ENCODE data around the gene OR5K1.

The OR5K1 gene

DNA sequence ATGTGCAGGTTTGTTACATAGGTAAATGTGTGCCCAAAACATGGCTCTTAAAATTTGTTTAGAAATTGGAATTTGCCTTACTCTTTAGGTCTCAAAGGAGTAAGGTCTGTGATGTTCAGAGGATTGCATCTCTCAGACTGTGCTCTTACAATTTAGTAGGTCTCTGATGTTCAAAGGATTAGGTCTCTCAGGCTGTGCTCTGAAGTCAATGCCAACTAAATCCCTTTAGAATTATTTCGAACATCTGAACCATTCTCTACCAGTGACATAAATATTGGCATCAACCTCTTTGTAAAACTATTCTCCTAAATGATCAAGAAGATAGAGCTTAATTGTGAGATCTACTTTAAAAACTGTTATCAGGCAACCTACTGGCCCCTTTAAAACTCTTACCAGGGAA, at the start of gene OR5K1:
OR5K1 (plus strand) TSS at position 301 of the 400 bp plus-strand sequence. CDS start 6,376 bp downstream, outside the sequence.
- DNase-seq = no peak

DNA sequence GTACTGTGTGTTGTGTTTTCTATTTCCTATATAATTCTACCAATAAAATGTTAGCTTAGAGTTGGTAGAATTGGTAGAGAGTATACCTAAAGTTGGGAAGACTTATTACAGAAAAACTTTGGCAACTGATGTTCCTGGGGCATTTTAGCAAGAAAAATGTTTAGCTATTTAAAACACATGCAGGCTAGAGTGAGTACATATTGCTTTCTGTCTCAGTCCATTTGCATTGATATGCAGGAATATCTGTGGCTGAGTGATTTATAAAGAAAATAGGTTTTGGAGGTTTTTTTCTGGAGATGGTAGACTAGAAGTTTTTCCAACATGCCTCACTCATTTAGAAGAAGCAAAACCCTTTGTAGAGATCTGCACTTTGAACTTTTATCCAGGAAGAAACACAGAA, 30.4 kb upstream of the OR5K1 start:
- DNase-seq = no peak

GRCh38 chr3:98433764-98434163, 29.2 kb upstream of the OR5K1 start:
- DNase-seq = no peak

DNA sequence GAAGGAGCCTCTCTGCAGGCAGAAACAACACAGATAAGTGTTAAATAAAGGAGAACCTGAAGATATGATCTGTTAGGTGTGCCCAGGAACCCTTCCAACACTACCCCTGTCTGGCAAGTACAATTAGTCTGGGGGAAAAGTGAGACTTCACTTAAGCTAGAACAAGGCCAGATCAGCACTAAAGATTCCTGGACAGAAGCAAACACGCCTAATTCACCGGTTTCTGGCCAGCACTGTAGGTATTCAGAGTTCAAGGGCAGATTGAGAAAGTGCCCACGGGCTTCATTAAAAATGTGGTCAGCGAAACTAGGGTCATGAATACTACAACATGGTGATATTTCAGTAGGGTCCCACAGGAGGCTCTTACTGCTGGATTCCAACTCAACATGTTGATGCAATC, 28.6 kb upstream of the OR5K1 start:
- no peak for DNase-seq

- DNase-seq = no peak
Observed at GRCh38 chr3:98440283-98440682, 22.7 kb upstream of the OR5K1 start.

- no peak for DNase-seq
Observed at GRCh38 chr3:98445949-98446406, 17.0 kb upstream of the OR5K1 start.

DNA sequence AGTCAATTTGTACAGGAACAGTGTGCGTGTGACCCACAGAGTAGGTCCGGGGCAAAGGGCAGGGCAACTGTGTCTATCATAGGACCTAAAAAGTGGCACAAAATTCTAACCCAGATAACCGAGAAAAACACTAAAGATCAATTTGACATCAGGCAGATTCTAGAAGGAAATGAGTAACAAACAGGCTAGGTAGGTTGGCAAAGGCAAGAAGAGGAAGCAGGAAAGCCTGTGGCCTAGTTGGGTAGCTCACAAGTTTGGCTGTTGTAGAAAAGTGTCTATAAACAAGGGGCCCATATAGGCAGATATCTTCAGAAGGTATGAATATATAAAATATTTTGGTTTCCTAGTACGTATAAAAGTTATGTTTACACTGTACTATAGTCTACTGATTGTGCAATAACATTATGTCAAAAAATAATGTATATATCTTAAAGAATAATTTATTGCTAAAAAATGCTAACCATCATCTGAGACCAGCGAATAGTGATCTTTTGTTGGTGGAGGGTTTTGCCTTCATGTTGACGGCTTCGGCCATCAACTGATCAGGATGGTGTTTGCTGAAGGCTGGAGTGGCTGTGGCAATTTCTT, 13.3 kb upstream of the OR5K1 start:
- DNase-seq = no peak

- no peak for DNase-seq
Observed at GRCh38 chr3:98450372-98450771, 12.6 kb upstream of the OR5K1 start.

DNA sequence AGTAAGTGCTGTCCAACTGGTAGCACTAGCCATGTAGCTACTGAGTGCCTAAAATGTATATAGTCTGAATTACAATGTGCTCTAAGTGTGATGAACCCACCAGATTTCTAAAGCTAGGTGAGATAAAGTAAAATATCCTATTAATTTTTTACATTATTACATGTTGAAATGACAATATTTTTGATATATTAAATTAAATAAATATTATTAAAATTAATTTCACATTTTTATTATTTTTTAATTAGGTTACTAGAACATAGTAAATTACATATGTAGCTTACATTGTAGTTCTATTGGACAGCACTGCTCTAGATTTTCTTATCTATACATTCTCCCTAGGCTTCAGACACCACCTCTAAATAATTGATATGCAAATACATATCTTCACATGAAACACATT, 9.2 kb upstream of the OR5K1 start:
- DNase-seq = no peak

DNA sequence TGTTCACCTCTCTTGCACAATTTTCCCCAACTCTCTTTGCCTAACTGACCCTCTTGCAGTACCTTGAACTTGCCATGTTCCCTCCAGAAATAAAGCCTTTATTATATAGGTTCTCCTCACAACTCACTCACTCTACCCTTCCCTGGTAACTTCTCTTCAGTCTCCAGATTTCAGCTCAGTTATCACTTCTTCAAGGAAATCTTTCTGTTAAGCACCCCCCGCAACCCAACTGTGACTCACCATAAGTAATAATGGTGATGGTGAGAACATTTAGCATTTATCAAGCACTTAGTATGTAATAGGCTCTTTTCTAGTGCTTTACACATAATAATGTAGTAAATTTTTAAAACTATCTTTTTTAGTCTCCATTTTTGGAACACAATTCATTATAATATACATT, 8.1 kb upstream of the OR5K1 start:
- DNase-seq = no peak

DNA sequence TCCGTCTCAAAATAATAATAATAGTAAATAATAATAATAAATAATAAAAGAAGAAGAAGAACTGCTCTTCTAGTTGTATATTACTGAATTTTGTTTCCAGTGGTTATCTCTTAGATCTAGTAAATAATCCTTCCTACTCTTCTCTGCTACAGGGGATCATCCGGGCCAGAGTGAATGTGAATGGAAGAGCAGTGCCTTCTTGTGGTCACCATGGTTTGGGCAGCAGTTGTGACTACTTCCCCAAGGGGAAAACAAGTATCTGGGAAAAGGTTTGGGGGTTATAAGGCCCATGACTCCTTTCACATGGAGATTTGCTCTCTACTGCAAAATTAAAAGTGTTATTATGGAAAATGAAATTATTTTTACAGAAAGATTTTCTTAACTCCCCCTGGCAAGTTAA, 5.5 kb upstream of the OR5K1 start:
- DNase-seq = no peak

DNA sequence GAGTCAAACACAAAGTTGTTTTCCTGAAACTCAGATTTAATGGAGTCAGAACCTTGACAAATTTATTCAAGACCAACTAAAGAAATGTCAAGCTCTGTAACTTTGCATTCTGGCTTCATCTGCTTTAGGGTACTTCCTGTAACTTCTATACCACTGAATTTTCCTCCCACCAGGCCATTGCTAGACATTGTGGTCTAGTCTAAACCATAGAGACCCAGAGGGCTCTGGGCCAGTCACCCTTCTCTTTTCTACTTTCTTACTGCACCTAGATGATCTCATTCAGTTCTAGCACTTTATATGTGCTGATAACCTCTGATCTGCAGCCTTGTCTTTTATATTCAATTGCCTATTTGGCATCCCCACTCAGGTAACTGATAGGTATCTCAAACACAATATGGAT, 2.8 kb upstream of the OR5K1 start:
- DNase-seq = no peak

DNA sequence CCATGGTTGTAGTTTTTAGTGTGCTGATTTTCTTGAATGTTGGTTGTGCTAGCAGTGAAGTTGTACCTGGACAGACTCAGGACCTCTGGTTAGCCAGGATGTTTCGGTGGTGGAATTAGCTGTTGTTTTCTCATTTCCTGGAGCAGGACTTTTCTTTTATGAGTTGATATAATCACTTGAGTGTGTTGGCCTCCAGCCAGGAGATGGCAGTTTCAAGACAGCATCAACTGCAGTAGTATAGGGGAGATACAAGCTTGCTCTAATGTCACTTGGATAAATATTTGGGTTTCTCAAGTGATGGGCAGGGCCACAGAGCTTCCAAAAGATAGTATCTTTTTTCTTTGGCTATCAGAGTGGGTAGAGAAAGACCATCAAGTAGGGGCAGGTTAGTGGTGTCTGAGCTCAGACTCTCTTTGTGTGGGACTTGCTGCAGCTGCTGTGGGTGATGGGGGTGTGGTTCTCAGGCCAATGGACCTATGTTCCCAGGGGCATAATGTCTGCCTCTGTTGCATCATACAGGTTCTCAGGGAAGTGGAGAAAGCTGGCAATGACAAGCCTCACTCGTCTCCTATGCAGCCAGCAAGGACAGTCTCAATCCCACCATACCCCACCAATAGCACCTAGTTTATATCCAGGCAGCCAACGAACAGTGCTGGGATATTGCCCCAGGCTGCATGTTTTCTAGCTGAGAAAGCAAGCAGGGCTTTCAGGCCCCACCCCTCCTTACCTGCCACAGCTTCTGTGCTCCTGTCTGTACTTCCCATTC, 19.9 kb downstream of the OR5K1 start:
- peak; percentile 13 to 53 for DNase-seq

DNA sequence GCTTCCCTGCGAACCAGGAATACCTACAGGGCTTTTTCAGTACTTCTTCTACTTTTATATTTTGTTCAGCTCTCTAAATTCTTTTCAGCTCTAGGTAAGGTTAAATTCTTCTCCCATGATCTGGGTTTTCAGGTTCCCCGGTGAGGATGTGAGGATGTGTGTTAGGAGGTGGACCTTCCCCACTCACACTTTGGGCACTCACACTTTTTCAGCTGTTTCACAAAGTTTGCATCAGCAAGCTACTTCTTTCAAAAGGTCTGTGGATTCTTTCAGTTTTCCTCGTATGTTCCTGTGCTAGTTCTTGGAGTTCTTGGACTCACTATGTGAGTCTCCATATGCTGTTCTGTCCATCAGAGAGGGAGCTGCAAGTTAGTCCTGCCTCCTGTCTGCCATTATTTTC, 20.6 kb downstream of the OR5K1 start:
- no peak for DNase-seq

DNA sequence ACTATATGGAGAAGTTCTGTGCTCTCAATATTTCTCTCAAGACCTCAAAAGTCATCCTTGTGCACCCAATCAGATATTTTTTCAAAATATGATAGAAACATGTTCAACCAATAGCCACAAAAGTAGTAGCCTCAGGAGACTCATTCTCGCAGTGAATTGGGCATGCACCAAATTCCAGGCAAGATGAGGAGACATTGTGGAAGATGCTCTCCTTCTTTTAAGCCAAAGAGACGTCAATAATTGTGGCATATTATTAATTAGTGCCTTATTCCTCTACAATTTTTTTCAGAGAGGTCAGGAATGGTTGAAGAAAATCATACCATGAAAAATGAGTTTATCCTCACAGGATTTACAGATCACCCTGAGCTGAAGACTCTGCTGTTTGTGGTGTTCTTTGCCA, 34.4 kb downstream of the OR5K1 start, which contains the start of gene OR5K2:
OR5K2 (plus strand) TSS at position 301 of the 400 bp plus-strand sequence; CDS start at position 301, 0 bp downstream.
- no peak for DNase-seq

GRCh38 chr3:98500019-98500418, 37.0 kb downstream of the OR5K1 start:
- peak; percentile 89 to 96 for DNase-seq

DNA sequence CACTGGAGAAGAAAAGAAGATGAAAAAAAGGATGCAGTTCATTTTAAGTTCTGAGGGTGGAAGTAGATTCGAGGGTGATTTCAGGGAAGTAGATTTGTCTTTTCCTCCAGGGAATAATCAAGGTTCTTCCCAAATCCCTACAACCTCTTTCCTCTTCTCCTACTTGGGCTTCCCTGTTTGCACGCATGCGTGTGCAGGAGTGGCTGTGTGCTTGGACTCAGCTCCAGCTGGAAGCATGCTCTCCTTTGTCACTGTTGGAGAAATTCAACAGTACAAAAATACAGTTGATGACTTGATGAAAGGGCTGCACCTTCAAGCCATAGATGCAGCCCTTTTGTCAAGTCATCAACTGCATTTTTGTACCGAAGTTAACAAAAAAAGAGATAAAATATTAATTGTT, 38.3 kb downstream of the OR5K1 start:
- DNase-seq = peak; percentile 13 to 54

GRCh38 chr3:98501863-98502576, 39.0 kb downstream of the OR5K1 start:
- no peak for DNase-seq

GRCh38 chr3:98504539-98504938, 41.5 kb downstream of the OR5K1 start:
- DNase-seq = no peak

- DNase-seq = no peak
Observed at GRCh38 chr3:98508582-98508981, 45.6 kb downstream of the OR5K1 start.

- no peak for DNase-seq
Observed at GRCh38 chr3:98512576-98512975, 49.6 kb downstream of the OR5K1 start.

DNA sequence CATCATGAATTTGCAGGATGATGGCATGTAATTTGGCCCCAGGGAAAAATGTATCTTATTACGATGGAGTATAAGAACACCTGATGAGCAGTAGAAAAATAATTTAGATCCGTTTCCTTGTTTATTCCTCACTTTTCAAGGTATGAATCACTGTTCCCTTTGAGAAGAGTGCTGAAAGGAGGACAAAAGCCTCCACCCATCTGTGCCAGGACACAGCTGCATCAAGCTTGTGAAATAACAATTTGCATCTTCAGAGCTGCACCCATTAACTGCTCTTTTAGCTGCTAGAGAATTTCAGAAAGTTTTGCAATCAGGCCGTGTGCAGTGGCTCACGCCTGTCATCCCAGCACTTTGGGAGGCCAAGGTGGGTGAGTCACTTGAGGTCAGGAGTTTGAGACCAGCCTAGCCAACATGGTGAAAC, 50.1 kb downstream of the OR5K1 start:
- DNase-seq = no peak

GRCh38 chr3:98513736-98514135, 50.7 kb downstream of the OR5K1 start:
- no peak for DNase-seq

GRCh38 chr3:98514948-98515347, 51.9 kb downstream of the OR5K1 start:
- DNase-seq = no peak
